HepG2 (cell line): ENCODE data around the gene TIMM9. TPM values are rescaled to one million over a fixed set of nuclear protein-coding genes. Genes with fewer than 3 reads are reported as not detected.

Experiments used
- HMGA1 ChIP-seq: sonication (generic); formaldehyde crosslinking; conservative IDR thresholded peaks from 2 replicates; pipeline ENCODE4 v1.4.0; 2020; ENCODE audit warnings: missing genetic modification reagents
- HNRNPLL ChIP-seq: fragments of 200-400 bp; formaldehyde crosslinking; IDR thresholded peaks from 2 replicates; pipeline ENCODE4 v1.6.1; 2017; ENCODE audit warnings: mild to moderate bottlenecking, low read depth, low read length; ENCODE audit not compliant: poor library complexity, severe bottlenecking
- NKX3-1 ChIP-seq: sonication (generic); formaldehyde crosslinking; IDR thresholded peaks from 2 replicates; pipeline ENCODE4 v1.5.0; 2020; ENCODE audit warnings: missing genetic modification reagents
- NONO ChIP-seq, 2 experiments: fragments of 450-650 bp in 1 of 2; sonication (generic) in 1 of 2; formaldehyde crosslinking in 1 of 2; IDR thresholded peaks in 1 of 2; conservative IDR thresholded peaks in 1 of 2; 2 replicates each; pipeline versions ENCODE4 v1.6.1 to v1.8.0; 2017 to 2022; ENCODE audit warnings: mild to moderate bottlenecking in 1 of 2, missing genetic modification reagents in 1 of 2, moderate library complexity in 1 of 2
- ZBTB38 ChIP-seq: sonication (generic); formaldehyde crosslinking; IDR thresholded peaks from 2 replicates; pipeline ENCODE4 v1.5.1; 2020; ENCODE audit warnings: mild to moderate bottlenecking, missing genetic modification reagents
- ZNF224 ChIP-seq: sonication (generic); formaldehyde crosslinking; IDR thresholded peaks from 2 replicates; pipeline ENCODE4 v1.5.0; 2020; ENCODE audit warnings: mild to moderate bottlenecking, missing genetic modification reagents
- ZNF546 ChIP-seq: sonication (generic); formaldehyde crosslinking; conservative IDR thresholded peaks from 2 replicates; pipeline ENCODE4 v1.8.1; 2023; ENCODE audit warnings: mild to moderate bottlenecking, missing genetic modification reagents
- ZNF547 ChIP-seq: sonication (generic); formaldehyde crosslinking; IDR thresholded peaks from 2 replicates; pipeline ENCODE4 v1.5.1; 2020; ENCODE audit warnings: mild to moderate bottlenecking, missing genetic modification reagents
- ZNF550 ChIP-seq: sonication (generic); formaldehyde crosslinking; IDR thresholded peaks from 2 replicates; pipeline ENCODE4 v1.4.0; 2020; ENCODE audit warnings: mild to moderate bottlenecking, missing genetic modification reagents, borderline replicate concordance
- ZNF615 ChIP-seq: sonication (generic); formaldehyde crosslinking; IDR thresholded peaks from 2 replicates; pipeline ENCODE4 v1.5.0; 2020; ENCODE audit warnings: mild to moderate bottlenecking, missing genetic modification reagents, borderline replicate concordance
- ZNF768 ChIP-seq: sonication (generic); formaldehyde crosslinking; IDR thresholded peaks from 2 replicates; pipeline ENCODE4 v1.4.0; 2020; ENCODE audit warnings: missing genetic modification reagents
- polyA plus RNA-seq, 8 experiments: library from polyadenylated mRNA; depleted of rRNA in 3 of 8; stranded (reverse) in 7 of 8; unstranded in 1 of 8; fragments of >200 nt; fragmentation: Illumina TruSeq in 4 of 8; extraction: Trizol in 4 of 8; gene quantifications; 2 replicates each; pipeline versions ENCODE4 v1.2.1 to v1.2.3, GENCODE V29; 2011 to 2016; ENCODE audit warnings: low read depth in 4 of 8, missing spikeins in 1 of 8, mixed read lengths in 1 of 8; ENCODE audit not compliant: insufficient read depth in 1 of 8
- total RNA-seq, 5 experiments: library from RNA; depleted of rRNA; stranded (reverse); fragments of >200 nt; fragmentation: Illumina TruSeq; extraction: Trizol; gene quantifications; 2 replicates each; pipeline ENCODE4 v1.2.3, GENCODE V29; 2016; ENCODE audit warnings: low read depth in 1 of 5
- TF ChIP-seq, protein P1 (sequence below): IDR thresholded peaks from 2 replicates; pipeline ENCODE4 v1.6.1; 2016; ENCODE audit warnings: missing compliant biosample characterization, missing genetic modification reagents, borderline replicate concordance
- TF ChIP-seq, protein P2 (sequence below): sonication (generic); formaldehyde crosslinking; IDR thresholded peaks from 2 replicates; pipeline ENCODE4 v1.5.0; 2020; ENCODE audit warnings: mild to moderate bottlenecking, missing genetic modification reagents, moderate library complexity
- TF ChIP-seq, protein P3 (sequence below): sonication (generic); formaldehyde crosslinking; IDR thresholded peaks from 2 replicates; pipeline ENCODE4 v1.9.0; 2021; ENCODE audit warnings: mild to moderate bottlenecking, missing genetic modification reagents
- TF ChIP-seq, protein P4 (sequence below): IDR thresholded peaks from 2 replicates; pipeline ENCODE4 v1.6.1; 2016; ENCODE audit warnings: control low read depth
- TF ChIP-seq, protein P5 (sequence below): sonication (generic); formaldehyde crosslinking; IDR thresholded peaks from 2 replicates; pipeline ENCODE4 v1.8.0; 2022; ENCODE audit warnings: missing genetic modification reagents, low read depth, mild to moderate bottlenecking, borderline replicate concordance

TIMM9 gene
- total and polyA plus RNA-seq, 2 of the 13 experiments (the other 11 are each of a cell fraction or from before 2014, with no cell fraction given) = 30.5 to 42.5 TPM

DNA sequence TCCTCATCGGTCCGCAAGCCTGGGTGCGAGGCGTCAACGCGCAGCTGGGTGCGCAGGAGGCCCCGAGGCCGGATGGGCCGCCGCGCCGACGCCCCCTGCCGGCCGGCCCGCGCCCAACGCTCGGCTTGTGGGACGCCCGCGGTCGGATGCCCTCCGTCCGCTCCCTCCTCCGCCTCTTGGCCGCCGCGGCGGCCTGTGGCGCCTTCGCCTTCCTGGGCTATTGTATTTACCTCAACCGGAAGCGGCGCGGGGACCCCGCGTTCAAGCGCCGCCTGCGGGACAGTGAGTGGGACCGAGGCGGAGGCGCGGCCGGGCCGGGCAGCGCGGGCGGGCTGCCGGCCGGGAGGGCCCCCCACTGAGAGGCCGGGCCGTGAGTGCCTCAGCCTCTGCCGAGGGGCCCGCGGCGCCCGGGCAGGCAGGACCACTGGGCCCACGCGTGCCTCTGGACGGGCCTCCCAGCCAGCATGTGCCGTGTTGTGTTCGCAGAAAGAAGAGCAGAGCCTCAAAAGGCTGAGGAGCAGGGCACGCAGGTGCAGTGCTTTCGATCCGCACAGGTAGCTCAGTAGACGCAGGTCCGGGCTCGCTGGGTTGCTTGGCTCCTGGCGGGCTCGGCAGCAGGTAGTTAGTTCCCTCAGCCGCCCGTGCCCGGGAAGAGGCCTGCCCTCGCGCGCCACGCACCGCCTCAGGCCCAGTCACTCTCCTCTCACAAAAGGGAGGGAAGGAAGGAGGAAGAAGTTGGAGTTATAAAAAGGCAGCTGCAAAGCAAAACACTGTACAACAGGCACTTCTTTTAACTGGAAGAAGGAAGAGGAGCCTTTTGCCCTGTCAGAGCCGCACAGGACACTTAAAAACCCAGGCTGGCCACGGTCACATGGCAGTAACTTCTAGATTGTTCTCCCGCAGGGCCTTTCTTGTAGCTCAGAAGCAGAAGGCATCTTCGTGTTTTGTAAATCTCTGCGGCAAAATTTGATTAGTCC, 31.2 kb downstream of the TIMM9 start, which contains the start of gene TOMM20L (continued):
- TF ChIP-seq, protein P1, sequence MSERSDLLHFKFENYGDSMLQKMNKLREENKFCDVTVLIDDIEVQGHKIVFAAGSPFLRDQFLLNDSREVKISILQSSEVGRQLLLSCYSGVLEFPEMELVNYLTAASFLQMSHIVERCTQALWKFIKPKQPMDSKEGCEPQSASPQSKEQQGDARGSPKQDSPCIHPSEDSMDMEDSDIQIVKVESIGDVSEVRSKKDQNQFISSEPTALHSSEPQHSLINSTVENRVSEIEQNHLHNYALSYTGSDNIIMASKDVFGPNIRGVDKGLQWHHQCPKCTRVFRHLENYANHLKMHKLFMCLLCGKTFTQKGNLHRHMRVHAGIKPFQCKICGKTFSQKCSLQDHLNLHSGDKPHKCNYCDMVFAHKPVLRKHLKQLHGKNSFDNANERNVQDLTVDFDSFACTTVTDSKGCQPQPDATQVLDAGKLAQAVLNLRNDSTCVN (CRISPR knock-in tag) = peak; percentile 51; the same call in 1 of the 2 replicates
- TF ChIP-seq ZNF615 (CRISPR knock-in tag) (no peak), NKX3-1 (CRISPR knock-in tag) (peak; percentile 86), ZNF546 (CRISPR knock-in tag) (peak; percentile 91; the same call in 1 of the 2 replicates), ZNF550 (CRISPR knock-in tag) (no peak), ZNF224 (CRISPR knock-in tag) (no peak), NONO (IDR thresholded peaks at IDR 0.05) (no peak), NONO (CRISPR knock-in tag; conservative IDR thresholded peaks at IDR 0.05) (peak; percentile 84), ZBTB38 (CRISPR knock-in tag) (peak; percentile 78; the same call in 1 of the 2 replicates), HNRNPLL (peak; percentile 65), HMGA1 (CRISPR knock-in tag) (no peak), ZNF768 (CRISPR knock-in tag) (peak; percentile 84; the same call in 1 of the 2 replicates), ZNF547 (CRISPR knock-in tag) (no peak)
- TF ChIP-seq, protein P2, sequence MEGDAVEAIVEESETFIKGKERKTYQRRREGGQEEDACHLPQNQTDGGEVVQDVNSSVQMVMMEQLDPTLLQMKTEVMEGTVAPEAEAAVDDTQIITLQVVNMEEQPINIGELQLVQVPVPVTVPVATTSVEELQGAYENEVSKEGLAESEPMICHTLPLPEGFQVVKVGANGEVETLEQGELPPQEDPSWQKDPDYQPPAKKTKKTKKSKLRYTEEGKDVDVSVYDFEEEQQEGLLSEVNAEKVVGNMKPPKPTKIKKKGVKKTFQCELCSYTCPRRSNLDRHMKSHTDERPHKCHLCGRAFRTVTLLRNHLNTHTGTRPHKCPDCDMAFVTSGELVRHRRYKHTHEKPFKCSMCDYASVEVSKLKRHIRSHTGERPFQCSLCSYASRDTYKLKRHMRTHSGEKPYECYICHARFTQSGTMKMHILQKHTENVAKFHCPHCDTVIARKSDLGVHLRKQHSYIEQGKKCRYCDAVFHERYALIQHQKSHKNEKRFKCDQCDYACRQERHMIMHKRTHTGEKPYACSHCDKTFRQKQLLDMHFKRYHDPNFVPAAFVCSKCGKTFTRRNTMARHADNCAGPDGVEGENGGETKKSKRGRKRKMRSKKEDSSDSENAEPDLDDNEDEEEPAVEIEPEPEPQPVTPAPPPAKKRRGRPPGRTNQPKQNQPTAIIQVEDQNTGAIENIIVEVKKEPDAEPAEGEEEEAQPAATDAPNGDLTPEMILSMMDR (CRISPR knock-in tag) = peak; percentile 73
- TF ChIP-seq, protein P3, sequence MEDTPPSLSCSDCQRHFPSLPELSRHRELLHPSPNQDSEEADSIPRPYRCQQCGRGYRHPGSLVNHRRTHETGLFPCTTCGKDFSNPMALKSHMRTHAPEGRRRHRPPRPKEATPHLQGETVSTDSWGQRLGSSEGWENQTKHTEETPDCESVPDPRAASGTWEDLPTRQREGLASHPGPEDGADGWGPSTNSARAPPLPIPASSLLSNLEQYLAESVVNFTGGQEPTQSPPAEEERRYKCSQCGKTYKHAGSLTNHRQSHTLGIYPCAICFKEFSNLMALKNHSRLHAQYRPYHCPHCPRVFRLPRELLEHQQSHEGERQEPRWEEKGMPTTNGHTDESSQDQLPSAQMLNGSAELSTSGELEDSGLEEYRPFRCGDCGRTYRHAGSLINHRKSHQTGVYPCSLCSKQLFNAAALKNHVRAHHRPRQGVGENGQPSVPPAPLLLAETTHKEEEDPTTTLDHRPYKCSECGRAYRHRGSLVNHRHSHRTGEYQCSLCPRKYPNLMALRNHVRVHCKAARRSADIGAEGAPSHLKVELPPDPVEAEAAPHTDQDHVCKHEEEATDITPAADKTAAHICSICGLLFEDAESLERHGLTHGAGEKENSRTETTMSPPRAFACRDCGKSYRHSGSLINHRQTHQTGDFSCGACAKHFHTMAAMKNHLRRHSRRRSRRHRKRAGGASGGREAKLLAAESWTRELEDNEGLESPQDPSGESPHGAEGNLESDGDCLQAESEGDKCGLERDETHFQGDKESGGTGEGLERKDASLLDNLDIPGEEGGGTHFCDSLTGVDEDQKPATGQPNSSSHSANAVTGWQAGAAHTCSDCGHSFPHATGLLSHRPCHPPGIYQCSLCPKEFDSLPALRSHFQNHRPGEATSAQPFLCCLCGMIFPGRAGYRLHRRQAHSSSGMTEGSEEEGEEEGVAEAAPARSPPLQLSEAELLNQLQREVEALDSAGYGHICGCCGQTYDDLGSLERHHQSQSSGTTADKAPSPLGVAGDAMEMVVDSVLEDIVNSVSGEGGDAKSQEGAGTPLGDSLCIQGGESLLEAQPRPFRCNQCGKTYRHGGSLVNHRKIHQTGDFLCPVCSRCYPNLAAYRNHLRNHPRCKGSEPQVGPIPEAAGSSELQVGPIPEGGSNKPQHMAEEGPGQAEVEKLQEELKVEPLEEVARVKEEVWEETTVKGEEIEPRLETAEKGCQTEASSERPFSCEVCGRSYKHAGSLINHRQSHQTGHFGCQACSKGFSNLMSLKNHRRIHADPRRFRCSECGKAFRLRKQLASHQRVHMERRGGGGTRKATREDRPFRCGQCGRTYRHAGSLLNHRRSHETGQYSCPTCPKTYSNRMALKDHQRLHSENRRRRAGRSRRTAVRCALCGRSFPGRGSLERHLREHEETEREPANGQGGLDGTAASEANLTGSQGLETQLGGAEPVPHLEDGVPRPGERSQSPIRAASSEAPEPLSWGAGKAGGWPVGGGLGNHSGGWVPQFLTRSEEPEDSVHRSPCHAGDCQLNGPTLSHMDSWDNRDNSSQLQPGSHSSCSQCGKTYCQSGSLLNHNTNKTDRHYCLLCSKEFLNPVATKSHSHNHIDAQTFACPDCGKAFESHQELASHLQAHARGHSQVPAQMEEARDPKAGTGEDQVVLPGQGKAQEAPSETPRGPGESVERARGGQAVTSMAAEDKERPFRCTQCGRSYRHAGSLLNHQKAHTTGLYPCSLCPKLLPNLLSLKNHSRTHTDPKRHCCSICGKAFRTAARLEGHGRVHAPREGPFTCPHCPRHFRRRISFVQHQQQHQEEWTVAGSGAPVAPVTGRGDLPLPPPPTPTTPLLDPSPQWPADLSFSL (CRISPR knock-in tag) = no peak
- TF ChIP-seq, protein P4, sequence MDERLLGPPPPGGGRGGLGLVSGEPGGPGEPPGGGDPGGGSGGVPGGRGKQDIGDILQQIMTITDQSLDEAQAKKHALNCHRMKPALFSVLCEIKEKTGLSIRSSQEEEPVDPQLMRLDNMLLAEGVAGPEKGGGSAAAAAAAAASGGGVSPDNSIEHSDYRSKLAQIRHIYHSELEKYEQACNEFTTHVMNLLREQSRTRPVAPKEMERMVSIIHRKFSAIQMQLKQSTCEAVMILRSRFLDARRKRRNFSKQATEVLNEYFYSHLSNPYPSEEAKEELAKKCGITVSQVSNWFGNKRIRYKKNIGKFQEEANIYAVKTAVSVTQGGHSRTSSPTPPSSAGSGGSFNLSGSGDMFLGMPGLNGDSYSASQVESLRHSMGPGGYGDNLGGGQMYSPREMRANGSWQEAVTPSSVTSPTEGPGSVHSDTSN (CRISPR knock-in tag) = no peak
- TF ChIP-seq, protein P5, sequence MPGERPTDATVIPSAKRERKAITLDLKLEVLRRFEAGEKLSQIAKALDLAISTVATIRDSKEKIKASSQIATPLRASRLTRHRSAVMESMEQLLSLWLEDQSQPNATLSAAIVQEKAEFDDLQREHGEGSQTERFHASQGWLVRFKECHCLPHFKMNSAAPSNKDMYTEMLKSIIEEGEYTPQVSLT (CRISPR knock-in tag) = no peak
